ENCODE measurements around the gene C1QTNF12.
A peak's percentile ranks its signal among the peaks of the same experiment; 100 is the strongest.

The C1QTNF12 gene

GRCh38 chr1:1210726-1211540, 35.6 kb downstream of the C1QTNF12 start:
- DNase-seq, result no peak

DNA sequence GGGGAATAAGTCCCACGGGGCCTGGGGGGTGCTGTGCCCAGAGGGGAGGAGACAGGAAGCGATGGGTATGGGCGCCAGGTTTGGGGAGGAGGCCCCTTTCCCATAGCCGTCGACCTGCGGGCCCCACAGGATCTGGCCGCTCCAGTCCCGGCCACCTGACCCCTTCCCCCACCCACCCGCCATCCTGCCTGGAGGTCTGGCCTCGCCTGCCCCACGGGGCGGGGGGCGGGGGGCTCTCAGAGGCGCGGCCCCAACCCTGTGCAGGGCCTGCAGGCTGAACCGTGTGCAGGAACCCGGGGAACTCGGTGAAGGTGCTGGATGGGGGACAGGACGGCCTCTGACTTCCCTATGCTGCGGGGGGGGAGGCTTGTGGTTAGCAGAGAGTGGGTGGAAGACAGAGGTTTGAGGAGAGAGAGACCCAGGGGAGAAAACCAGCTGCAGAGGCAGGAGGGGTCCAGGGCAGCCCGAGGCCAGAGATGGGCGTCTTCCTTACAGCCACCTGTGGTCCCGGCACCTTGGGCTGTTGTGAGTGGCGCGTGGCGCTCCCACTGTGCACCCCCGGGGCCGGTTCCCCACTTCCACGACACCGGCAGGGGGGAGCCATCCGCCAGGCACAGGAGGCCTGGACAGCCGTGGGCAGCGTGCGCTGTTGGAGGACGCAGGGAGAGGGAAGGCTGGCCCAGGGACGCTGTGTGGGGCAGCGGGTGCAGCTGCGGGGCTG, 37.6 kb downstream of the C1QTNF12 start:
- DNase-seq, result no peak

- DNase-seq, result no peak
Measured at GRCh38 chr1:1207571-1207892, 39.0 kb downstream of the C1QTNF12 start.

- DNase-seq, result no peak
Measured at GRCh38 chr1:1206966-1207531, 39.5 kb downstream of the C1QTNF12 start.

GRCh38 chr1:1206376-1206965, 40.1 kb downstream of the C1QTNF12 start, which contains the start of gene TNFRSF18:
Gene TNFRSF18, minus strand, starts transcription at chr1:1206592. Its CDS starts 21 bp downstream, at chr1:1206571.
- no peak for DNase-seq

DNA sequence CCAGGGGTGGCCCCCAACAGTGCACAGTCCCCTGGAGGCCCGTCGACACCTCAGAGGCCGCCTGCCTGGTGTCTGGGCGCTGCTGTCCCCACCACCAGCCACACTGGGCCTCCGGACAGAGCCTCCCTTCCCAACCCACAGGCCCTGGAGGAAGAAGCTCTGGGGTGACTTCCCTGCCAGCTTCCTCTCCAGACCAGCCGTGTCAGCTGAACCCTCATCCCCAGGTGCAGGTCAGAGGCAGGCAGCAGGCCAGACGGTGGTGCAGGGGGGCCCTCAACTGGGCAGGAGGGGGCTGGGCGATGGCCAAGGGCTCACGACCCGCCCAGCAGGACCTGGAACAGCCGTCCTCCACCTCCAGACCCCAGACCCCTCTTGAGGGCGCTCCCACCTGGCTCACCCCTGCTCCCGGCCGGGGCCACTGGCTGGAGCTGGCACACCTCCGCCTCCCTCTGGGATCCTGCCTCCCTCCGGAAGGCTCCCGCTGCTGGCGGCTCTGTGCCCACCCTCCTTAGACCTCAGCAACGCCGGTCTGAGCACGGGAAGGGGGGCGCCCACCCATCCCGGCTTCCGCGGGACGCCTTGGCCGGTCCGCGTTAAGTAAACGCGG, 40.6 kb downstream of the C1QTNF12 start:
- no peak for DNase-seq

GRCh38 chr1:1204998-1205768, 41.3 kb downstream of the C1QTNF12 start:
- DNase-seq, result no peak

DNA sequence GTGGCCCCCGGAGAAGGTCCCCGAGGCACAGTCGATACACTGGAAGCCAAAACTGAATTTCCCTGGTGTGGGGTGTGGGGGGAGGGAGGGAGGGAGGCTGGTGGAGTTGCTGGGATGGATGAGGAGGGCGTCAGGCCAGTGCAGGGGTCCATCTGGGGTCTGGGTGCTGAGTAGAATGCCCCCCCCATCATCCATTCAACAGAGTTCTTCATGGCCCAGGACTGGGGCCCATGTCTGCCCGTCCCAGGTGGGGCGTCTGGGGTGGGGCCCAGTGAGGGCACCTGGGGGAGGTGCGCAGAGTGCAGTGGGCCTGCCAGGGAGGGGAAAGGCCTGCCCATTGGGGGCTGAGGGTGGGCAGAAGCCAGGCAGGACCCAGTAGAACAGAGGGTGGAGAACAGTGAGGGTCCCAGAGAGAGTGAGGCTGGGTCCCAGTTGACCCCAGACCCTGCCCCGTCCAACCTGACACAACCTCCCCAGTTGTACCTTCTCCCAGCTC, 42.0 kb downstream of the C1QTNF12 start:
- DNase-seq, result no peak

DNA sequence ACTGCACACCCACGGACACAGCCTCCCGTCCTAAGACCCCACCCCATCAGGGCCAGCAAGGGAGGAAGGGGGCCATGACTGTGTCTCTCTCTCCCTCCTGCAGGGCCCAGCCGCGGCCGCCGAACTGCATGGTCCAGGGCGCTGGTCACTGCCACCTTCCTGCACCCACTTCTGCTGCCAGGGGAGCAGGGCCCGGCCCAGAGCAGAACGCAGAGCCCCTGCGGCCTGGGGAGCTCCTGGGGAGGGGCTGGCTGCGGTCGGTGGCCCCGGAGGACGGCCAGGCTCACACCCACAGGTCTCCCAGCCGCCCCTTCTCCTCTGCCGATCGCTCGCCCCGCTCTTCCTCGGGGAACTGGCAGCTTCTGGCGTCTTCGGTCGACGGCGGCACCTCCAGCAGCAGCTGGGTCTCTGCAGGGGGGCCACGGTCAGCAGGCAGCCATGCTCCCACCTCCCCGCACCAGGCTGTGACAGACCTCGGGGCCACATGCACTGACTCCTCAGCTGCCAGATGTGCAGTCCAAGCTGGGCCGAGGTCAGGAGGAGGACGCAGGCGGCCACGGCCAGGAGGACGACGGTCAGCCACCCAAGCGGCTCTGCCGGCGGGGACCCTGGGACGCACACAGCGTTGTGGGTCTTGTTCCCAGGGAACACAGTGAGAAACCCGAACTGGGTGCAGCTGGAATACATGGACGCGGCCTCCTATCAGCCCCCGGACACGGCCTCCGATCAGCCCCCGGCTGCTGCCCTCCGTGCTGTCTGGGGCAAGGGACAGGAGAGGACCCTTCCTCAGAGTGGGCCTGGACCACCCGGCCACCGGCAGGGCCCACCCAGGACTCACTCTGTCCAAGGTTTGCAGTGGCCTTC, 42.7 kb downstream of the C1QTNF12 start:
- DNase-seq, result no peak

GRCh38 chr1:1202831-1203560, 43.5 kb downstream of the C1QTNF12 start:
- DNase-seq, result no peak

DNA sequence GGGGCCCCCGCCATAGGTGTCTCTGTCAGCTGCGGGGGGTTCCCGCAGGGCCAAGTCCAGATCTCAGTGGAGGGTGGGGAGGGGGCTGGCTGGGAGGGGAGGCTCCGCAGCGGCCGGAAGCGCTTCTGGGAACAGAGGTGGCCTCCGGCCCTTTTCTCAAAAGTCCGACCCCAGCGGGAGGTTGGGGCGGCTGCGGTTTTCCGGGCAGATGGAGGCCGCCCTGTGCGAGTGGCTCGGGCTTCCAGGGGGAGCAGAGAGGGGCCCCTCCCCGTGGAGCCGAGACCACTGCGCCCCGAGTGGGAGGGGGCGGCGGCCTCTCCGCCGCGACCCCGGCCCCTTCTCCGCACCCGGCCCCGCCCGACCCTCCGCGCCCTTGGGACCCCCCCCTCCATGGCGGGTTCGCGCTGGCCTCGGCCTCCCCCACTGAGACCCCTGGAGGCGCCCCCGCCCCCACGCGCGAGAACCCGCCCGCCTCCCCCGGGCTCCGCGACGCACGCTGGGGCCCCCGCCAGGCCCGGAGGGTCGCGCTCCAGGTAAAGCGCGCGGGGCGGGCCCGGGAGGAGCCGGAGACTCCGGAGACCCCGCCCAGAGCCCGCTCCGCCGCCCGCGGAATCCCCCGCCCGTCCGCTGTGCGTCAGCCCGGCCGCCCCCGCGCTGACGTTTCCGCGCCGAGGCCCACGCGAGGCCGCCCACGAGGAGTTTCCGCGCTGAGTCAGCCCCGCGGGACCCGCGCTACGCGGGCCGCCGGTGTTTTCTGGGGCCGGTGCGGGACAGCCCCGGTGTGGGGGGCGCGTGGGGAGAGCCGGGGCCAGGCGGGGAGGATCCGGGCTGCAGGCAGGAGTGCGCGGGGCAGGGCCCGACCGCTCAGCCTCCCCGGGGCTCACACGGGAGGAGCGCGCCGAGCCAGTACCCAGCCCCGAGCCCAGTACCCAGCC, 45.4 kb downstream of the C1QTNF12 start:
- DNase-seq, result peak in 1 of 14 donors; percentile 0

- DNase-seq, result no peak
Measured at GRCh38 chr1:1199961-1200875, 46.3 kb downstream of the C1QTNF12 start.

DNA sequence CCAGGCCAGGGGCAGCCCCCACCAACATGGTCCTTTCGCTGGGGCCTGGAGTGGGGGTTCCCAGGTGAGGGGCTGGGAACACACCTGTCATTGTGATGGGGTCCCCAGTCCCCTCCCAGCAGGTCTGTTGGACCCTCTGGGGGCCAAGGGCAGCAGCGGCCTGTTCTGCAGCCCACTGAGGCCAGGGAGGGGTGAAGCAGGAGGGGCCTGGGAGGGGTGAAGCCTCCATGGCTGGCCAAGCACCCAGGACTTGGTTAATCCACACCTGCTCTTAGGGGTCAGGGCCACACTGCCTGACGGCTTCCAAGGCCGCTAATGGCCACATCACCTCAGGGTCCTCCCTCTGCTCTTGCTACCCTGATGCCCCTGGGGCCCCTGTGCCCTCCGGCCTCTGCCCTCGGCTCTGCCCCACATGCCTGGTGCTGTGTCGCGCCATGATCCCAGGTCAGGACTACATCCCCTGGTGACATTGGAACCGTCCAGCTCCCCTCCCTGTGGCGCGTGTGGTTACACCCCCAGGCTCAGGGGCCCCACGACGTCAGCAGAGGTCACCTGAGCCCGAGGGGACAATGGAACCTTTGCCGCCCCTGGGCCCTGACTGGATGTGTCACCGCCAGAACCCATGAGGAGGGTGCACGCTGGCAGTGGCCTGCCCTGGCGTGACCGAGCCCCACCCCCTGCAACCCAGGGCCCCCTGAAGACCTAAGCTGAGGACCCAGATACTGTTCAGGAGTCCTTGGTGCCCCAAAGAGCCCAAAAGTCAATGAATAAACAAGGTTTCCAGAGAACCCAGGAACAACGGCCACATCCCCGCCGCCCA, 47.2 kb downstream of the C1QTNF12 start:
- DNase-seq, result no peak

DNA sequence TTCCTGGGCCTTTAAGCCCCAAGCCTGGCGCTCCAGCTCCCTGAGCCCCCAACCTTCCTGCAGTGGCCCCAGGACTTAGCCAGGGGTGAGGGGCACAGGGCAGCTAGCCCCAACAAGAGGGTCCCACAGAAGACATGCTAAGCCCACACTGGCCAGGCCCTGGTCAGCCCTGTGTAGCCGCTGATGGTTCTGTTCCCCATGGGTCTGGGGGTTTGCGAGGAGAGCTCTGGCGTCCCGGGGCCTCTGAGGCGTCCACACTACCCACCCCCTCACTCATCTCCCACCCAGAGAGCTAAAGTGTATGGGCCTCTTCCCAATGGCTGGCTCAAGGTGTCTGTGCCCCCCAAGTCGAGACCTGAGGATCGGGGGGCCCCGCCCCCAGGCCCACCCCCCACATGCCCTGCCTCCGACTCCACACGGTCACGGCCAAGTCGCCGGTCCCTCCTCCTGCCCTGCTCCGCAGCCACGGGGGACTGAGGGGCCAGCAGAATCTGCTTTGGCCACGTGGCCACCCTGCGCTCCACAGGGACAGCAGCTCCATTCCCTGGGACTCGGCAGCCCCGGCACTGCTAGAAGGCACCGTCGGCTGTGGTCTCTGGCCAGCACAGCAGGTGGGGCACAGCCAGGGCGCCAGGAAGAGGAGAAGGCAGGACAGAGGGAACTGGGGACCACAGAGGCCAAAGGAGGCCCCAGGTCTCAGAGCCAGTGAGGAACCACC, 47.9 kb downstream of the C1QTNF12 start:
- no peak for DNase-seq

GRCh38 chr1:1197551-1198422, 48.7 kb downstream of the C1QTNF12 start:
- DNase-seq, result no peak

Data from C1 segment of cervical spinal cord (tissue), 14 donors.